Karpas-422 (cell line): ENCODE data around the gene IQSEC3. TPM values are rescaled to one million over a fixed set of nuclear protein-coding genes. Genes with fewer than 3 reads are reported as not detected.

Source experiments
- DNase-seq: peaks from one replicate; pipeline ENCODE4 v3.0.0-alpha.2; 2015
- H2AFZ ChIP-seq: fragments of 200-600 bp; sonication (generic); 2 replicates; pipeline ENCODE4 v1.6.1; 2014; ENCODE audit warnings: antibody characterized with exemption, low read length, mixed read lengths
- H3K27ac ChIP-seq: fragments of 200-600 bp; sonication (generic); 2 replicates; pipeline ENCODE4 v1.5.1; 2014; ENCODE audit warnings: mild to moderate bottlenecking, low read length, moderate library complexity
- H3K27me3 ChIP-seq: fragments of 200-600 bp; sonication (generic); 2 replicates; pipeline ENCODE4 v1.6.1; 2014; ENCODE audit warnings: low read length, mixed read lengths
- H3K36me3 ChIP-seq: fragments of 200-600 bp; sonication (generic); 2 replicates; pipeline ENCODE4 v1.6.1; 2014; ENCODE audit warnings: low read length, mixed read lengths; ENCODE audit not compliant: insufficient read depth
- H3K4me1 ChIP-seq: fragments of 200-600 bp; sonication (generic); 2 replicates; pipeline ENCODE4 v1.6.1; 2014; ENCODE audit warnings: mild to moderate bottlenecking, low read length, mixed read lengths
- H3K4me2 ChIP-seq: fragments of 200-600 bp; sonication (generic); 2 replicates; pipeline ENCODE4 v1.6.1; 2014; ENCODE audit warnings: low read length, low read depth, mild to moderate bottlenecking; ENCODE audit not compliant: poor library complexity, severe bottlenecking
- H3K4me3 ChIP-seq: fragments of 200-600 bp; sonication (generic); 2 replicates; pipeline ENCODE4 v1.5.1; 2014; ENCODE audit warnings: mild to moderate bottlenecking, antibody characterized with exemption, low read length, mixed read lengths
- H3K79me2 ChIP-seq: fragments of 200-600 bp; sonication (generic); 2 replicates; pipeline ENCODE4 v1.6.1; 2014; ENCODE audit warnings: mild to moderate bottlenecking, low read length, mixed read lengths
- H3K9ac ChIP-seq: fragments of 200-600 bp; sonication (generic); 2 replicates; pipeline ENCODE4 v1.6.0; 2014; ENCODE audit warnings: low read length
- H3K9me2 ChIP-seq: fragments of 200-600 bp; sonication (generic), shearing (Covaris generic); replicated peaks from 2 replicates; pipeline ENCODE4 v1.6.0; 2014; ENCODE audit warnings: mild to moderate bottlenecking, low read length, moderate library complexity; ENCODE audit not compliant: insufficient read depth
- H3K9me3 ChIP-seq: fragments of 300-700, 200-600 bp; sonication (generic); 2 replicates; pipeline ENCODE4 v1.6.1; 2014; ENCODE audit warnings: low read length, mixed read lengths
- H4K20me1 ChIP-seq: fragments of 200-600 bp; sonication (generic); 2 replicates; pipeline ENCODE4 v1.6.1; 2014; ENCODE audit warnings: mild to moderate bottlenecking, antibody characterized with exemption, low read length, low read depth; ENCODE audit not compliant: insufficient read depth
- total RNA-seq: library from RNA; depleted of rRNA; stranded (reverse); fragments of >200 nt; shearing (Covaris generic); gene quantifications from 2 replicates; pipeline ENCODE4 v1.2.3, GENCODE V29; 2014; ENCODE audit warnings: low replicate concordance

The IQSEC3 gene
- total RNA-seq, 1 experiment from 2014 or later, result not detected

- no peak overlapping the region for H3K4me3 ChIP-seq
- H3K9me2 ChIP-seq, result no peaks in the 10 kb centered on the region
- no peaks in the 10 kb centered on the region for H3K4me1 ChIP-seq
- H3K9me3 ChIP-seq, result no peaks in the 10 kb centered on the region
- H3K27ac ChIP-seq, result no peak overlapping the region
- DNase-seq, result no peak
- H3K79me2 ChIP-seq, result no peaks in the 10 kb centered on the region
- H4K20me1 ChIP-seq, result no peaks in the 10 kb centered on the region
- H2AFZ ChIP-seq, result no peak overlapping the region
- H3K36me3 ChIP-seq, result no peaks in the 10 kb centered on the region
- no peak overlapping the region for H3K9ac ChIP-seq
- H3K4me2 ChIP-seq, result no peak overlapping the region
- no peaks in the 10 kb centered on the region for H3K27me3 ChIP-seq
These were observed 127.7 kb downstream of the IQSEC3 start for GRCh38 chr12:194276-194675.

DNA sequence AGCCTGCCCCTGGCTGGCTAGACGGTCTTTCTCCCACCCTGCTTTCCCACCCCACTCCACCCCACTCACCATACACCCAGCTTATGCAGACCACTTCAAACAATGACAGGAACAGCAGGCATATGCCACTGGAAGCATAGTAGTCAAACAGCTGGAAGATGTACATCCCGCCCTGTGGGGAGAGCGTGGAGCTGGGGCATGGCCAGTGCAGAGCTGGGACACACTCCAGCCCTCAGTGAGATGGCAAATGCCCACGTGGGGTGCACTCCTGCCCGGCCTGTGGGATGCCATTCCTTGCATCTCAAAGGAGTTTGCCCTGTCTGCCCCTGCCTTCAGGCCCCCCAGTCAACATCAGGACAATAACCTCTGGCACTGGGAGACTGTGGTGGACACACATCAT is 128.6 kb downstream of the IQSEC3 start:
- no peak for DNase-seq
- H3K4me1 ChIP-seq, result no peaks in the 10 kb centered on the region
- H3K27me3 ChIP-seq, result no peaks in the 10 kb centered on the region
- H3K4me2 ChIP-seq, result no peak overlapping the region
- H3K36me3 ChIP-seq, result no peaks in the 10 kb centered on the region
- no peaks in the 10 kb centered on the region for H3K79me2 ChIP-seq
- H3K9me3 ChIP-seq, result no peaks in the 10 kb centered on the region
- no peaks in the 10 kb centered on the region for H3K9me2 ChIP-seq
- no peak overlapping the region for H3K4me3 ChIP-seq
- no peak overlapping the region for H3K27ac ChIP-seq
- H3K9ac ChIP-seq, result no peak overlapping the region
- H2AFZ ChIP-seq, result no peak overlapping the region
- no peaks in the 10 kb centered on the region for H4K20me1 ChIP-seq

- Histone ChIP-seq H3K9me2 (no peaks in the 10 kb centered on the region), H3K4me2 (no peak overlapping the region), H2AFZ (no peak overlapping the region), H3K27ac (no peak overlapping the region), H4K20me1 (no peaks in the 10 kb centered on the region), H3K79me2 (no peaks in the 10 kb centered on the region), H3K9ac (no peak overlapping the region), H3K27me3 (no peaks in the 10 kb centered on the region), H3K4me3 (no peak overlapping the region), H3K36me3 (no peaks in the 10 kb centered on the region), H3K4me1 (no peaks in the 10 kb centered on the region), H3K9me3 (no peaks in the 10 kb centered on the region)
- no peak for DNase-seq
These were observed 129.4 kb downstream of the IQSEC3 start for GRCh38 chr12:195951-196350.

DNA sequence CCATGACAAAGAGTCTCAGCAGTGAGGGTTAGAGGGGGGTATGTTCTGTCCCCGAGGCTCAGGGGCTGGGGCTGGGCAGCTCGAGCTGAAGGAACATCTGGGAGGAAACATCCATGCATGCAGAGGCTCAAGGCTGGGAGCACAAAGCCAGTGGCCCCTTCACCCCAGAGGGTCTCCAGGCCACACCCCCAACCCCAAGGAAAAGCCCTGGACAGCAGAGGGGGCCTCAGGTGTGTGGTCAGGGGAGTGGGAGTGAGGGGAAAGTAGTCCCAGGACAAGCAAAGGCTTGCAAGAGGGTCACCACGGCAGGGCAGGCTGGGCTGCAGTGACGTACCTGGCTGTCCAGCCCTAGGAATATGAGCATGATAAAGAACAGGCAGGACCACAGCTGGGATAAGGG is 129.9 kb downstream of the IQSEC3 start:
- Histone ChIP-seq H3K4me1 (no peaks in the 10 kb centered on the region), H2AFZ (no peak overlapping the region), H3K79me2 (no peaks in the 10 kb centered on the region), H3K9me3 (no peaks in the 10 kb centered on the region), H3K9ac (no peak overlapping the region), H3K27me3 (no peaks in the 10 kb centered on the region), H3K27ac (no peak overlapping the region), H3K9me2 (no peaks in the 10 kb centered on the region), H3K4me3 (no peak overlapping the region), H4K20me1 (no peaks in the 10 kb centered on the region), H3K36me3 (no peaks in the 10 kb centered on the region), H3K4me2 (no peak overlapping the region)
- DNase-seq, result no peak

- H3K9me3 ChIP-seq, result no peaks in the 10 kb centered on the region
- no peaks in the 10 kb centered on the region for H3K27me3 ChIP-seq
- H3K9me2 ChIP-seq, result no peaks in the 10 kb centered on the region
- no peaks in the 10 kb centered on the region for H3K79me2 ChIP-seq
- no peak overlapping the region for H3K27ac ChIP-seq
- H4K20me1 ChIP-seq, result no peaks in the 10 kb centered on the region
- no peak overlapping the region for H3K4me3 ChIP-seq
- no peak overlapping the region for H3K4me2 ChIP-seq
- H2AFZ ChIP-seq, result no peak overlapping the region
- no peaks in the 10 kb centered on the region for H3K36me3 ChIP-seq
- H3K9ac ChIP-seq, result no peak overlapping the region
- DNase-seq, result no peak
- H3K4me1 ChIP-seq, result no peaks in the 10 kb centered on the region
These were observed 130.8 kb downstream of the IQSEC3 start for GRCh38 chr12:197347-197746.

- H3K27ac ChIP-seq, result no peak overlapping the region
- H3K9me2 ChIP-seq, result no peaks in the 10 kb centered on the region
- no peaks in the 10 kb centered on the region for H3K27me3 ChIP-seq
- H3K9me3 ChIP-seq, result no peaks in the 10 kb centered on the region
- H4K20me1 ChIP-seq, result no peaks in the 10 kb centered on the region
- no peak overlapping the region for H3K4me3 ChIP-seq
- H3K4me1 ChIP-seq, result no peaks in the 10 kb centered on the region
- H2AFZ ChIP-seq, result no peak overlapping the region
- H3K79me2 ChIP-seq, result no peaks in the 10 kb centered on the region
- no peak overlapping the region for H3K9ac ChIP-seq
- no peaks in the 10 kb centered on the region for H3K36me3 ChIP-seq
- no peak for DNase-seq
- H3K4me2 ChIP-seq, result no peak overlapping the region
These were observed 131.5 kb downstream of the IQSEC3 start for GRCh38 chr12:197911-198695.

DNA sequence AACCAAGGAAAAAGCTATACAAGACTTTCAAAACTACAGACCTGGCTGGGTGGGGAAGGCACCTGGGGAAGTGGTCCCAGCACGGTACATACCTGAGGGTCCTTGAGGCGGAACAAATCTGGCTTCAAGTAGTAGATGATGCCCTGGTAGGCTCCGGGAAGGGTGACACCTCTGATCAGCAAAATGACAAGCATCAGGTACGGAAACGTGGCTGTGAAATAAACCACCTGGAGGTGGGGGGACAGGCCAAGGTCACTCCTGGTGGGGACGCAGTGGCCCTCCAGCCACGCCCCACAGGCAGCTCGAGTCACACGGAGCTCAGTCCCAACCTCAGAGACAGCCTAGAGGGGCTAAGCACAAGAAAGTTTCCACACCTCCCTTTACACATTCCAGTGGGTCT is 132.1 kb downstream of the IQSEC3 start:
- Histone ChIP-seq H3K4me3 (no peak overlapping the region), H2AFZ (no peak overlapping the region), H3K9ac (no peak overlapping the region), H3K79me2 (no peaks in the 10 kb centered on the region), H3K36me3 (no peaks in the 10 kb centered on the region), H3K27ac (no peak overlapping the region), H3K4me2 (no peak overlapping the region), H3K27me3 (no peaks in the 10 kb centered on the region), H3K4me1 (no peaks in the 10 kb centered on the region), H4K20me1 (no peaks in the 10 kb centered on the region), H3K9me3 (no peaks in the 10 kb centered on the region), H3K9me2 (no peaks in the 10 kb centered on the region)
- no peak for DNase-seq

DNA sequence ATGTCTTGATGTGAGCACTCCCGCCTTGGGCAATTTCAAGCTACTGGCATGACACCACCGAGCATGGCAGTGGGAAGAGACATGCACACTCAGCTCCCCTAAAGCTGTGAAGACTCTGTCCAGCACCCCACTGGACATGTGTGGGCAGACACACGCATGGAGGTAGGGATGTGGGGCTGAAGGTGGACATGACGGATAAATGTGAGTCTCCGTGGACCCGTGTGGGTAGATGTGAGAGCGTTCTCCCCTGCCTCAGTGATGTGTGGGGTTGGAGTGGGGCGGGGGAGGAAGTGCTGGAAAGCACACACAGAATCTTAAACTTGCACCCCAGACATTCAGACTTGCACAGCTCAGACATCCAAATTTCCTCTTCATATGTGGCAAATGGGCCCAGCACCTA is 134.8 kb downstream of the IQSEC3 start:
- H3K4me2 ChIP-seq, result no peak overlapping the region
- no peaks in the 10 kb centered on the region for H3K27me3 ChIP-seq
- no peak for DNase-seq
- H3K9ac ChIP-seq, result no peak overlapping the region
- H3K79me2 ChIP-seq, result no peaks in the 10 kb centered on the region
- no peaks in the 10 kb centered on the region for H3K9me3 ChIP-seq
- no peaks in the 10 kb centered on the region for H4K20me1 ChIP-seq
- H3K9me2 ChIP-seq, result no peaks in the 10 kb centered on the region
- H3K36me3 ChIP-seq, result no peaks in the 10 kb centered on the region
- no peak overlapping the region for H3K27ac ChIP-seq
- H3K4me3 ChIP-seq, result no peak overlapping the region
- no peak overlapping the region for H2AFZ ChIP-seq
- H3K4me1 ChIP-seq, result no peaks in the 10 kb centered on the region
